Activated CD4-positive, alpha-beta memory T cell treated with anti-CD3 and anti-CD28 coated beads, Interleukin-2, amount 10 ng/mL, durations not matched to agents 7 days and 5 days (primary cell): ENCODE results near the gene PLD6. TPM values are rescaled to one million over a fixed set of nuclear protein-coding genes. Genes with fewer than 3 reads are reported as not detected.
"Not testable (repeated sequence)": the region's sequence is repeated elsewhere in the genome, so short reads cannot be mapped to it uniquely, and the experiment has no call there.

Experiments used
- CTCF ChIA-PET: fragments of 350-600 bp; sonication (Branson Sonifier 250); formaldehyde crosslinking; loops from one replicate; lab custom pipeline; 2021; ENCODE audit warnings: antibody characterized with exemption, inconsistent platforms; lab: Charles Lee
- POLR2A ChIA-PET: fragments of 350-600 bp; sonication (Branson Sonifier 250); formaldehyde crosslinking; loops from one replicate; lab custom pipeline; 2021; ENCODE audit warnings: antibody characterized with exemption; lab: Charles Lee
- DNase-seq: peaks from one replicate; pipeline ENCODE4 v3.0.0-alpha.2; 2020
- H3K27ac Mint-ChIP-seq: one replicate; pipeline ENCODE4 v1.8.0; 2021; ENCODE audit warnings: mild to moderate bottlenecking, mixed read lengths
- H3K27me3 Mint-ChIP-seq: one replicate; pipeline ENCODE4 v1.8.0; 2021; ENCODE audit warnings: mixed read lengths
- H3K36me3 Mint-ChIP-seq: one replicate; pipeline ENCODE4 v1.8.0; 2021; ENCODE audit warnings: low read depth, mixed read lengths
- H3K4me1 Mint-ChIP-seq: one replicate; pipeline ENCODE4 v1.8.0; 2021; ENCODE audit warnings: mixed read lengths
- H3K4me3 Mint-ChIP-seq: one replicate; pipeline ENCODE4 v1.8.0; 2021; ENCODE audit warnings: mild to moderate bottlenecking, mixed read lengths
- H3K9me3 Mint-ChIP-seq: one replicate; pipeline ENCODE4 v1.8.0; 2021; ENCODE audit warnings: mixed read lengths
- total RNA-seq, 2 experiments: library from RNA; stranded (reverse); gene quantifications; one replicate each; pipeline ENCODE4 v1.2.3, GENCODE V29; 2021

PLD6 gene
- total RNA-seq, 2 experiments from 2014 or later: 6.3 to 6.6 TPM

DNA sequence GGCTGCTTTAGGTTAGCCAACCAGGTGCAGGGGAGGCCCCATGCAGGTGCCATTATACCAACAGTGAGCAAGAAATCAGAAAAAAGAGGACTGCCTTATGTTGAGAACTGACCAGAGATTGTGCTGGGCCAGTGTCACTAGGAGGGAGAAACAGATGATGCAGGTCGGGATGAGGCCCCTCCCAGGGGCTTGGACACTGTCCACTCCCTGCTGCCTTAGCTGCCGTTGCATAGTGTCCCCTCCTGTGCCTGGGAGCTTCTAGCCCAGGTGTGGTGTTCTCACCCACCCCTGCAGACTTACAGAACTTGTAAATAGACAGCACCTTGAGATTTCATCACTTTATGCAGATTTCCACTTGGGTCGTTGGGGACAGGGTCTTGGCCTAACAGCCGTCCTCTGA is 36.7 kb downstream of the PLD6 start:
- Mint-ChIP-seq H3K9me3 (no peaks in the 10 kb centered on the region), H3K27ac (no peak overlapping the region), H3K27me3 (no peaks in the 10 kb centered on the region), H3K4me3 (no peak overlapping the region), H3K4me1 (peaks cover 46% of the 10 kb centered on the region), H3K36me3 (peaks cover 59% of the 10 kb centered on the region)
- ChIA-PET CTCF (no interaction called here), POLR2A (no interaction called here)
- no peak for DNase-seq

- DNase-seq: no peak
- ChIA-PET POLR2A (interaction anchor here (1.0 to 1.1 kb wide), 2 partner anchors 12 to 16 kb away, joined by 3 to 4 read pairs; no protein-coding TSS in a partner anchor), CTCF (no interaction called here)
- Mint-ChIP-seq H3K27me3 (no peaks in the 10 kb centered on the region), H3K36me3 (peaks cover 52% of the 10 kb centered on the region), H3K9me3 (no peaks in the 10 kb centered on the region), H3K27ac (peak overlapping the region; percentile 40), H3K4me3 (no peak overlapping the region), H3K4me1 (peaks cover 40% of the 10 kb centered on the region)
Measured at GRCh38 chr17:17168401-17168800, 37.7 kb downstream of the PLD6 start.

GRCh38 chr17:17167986-17168385 is 38.1 kb downstream of the PLD6 start:
- no peaks in the 10 kb centered on the region for H3K9me3 Mint-ChIP-seq
- DNase-seq: no peak
- H3K27ac Mint-ChIP-seq: peak overlapping the region; percentile 16
- H3K4me3 Mint-ChIP-seq: no peak overlapping the region
- H3K36me3 Mint-ChIP-seq: peaks cover 55% of the 10 kb centered on the region
- H3K27me3 Mint-ChIP-seq: no peaks in the 10 kb centered on the region
- CTCF ChIA-PET: no interaction called here
- peaks cover 36% of the 10 kb centered on the region for H3K4me1 Mint-ChIP-seq
- POLR2A ChIA-PET: interaction anchor here (0.8 to 1.1 kb wide), 3 partner anchors 12 to 113 kb away, joined by 3 to 4 read pairs (median 3); no protein-coding TSS in a partner anchor

- Mint-ChIP-seq H3K9me3 (no peaks in the 10 kb centered on the region), H3K27ac (no peak overlapping the region), H3K4me1 (peaks cover 30% of the 10 kb centered on the region), H3K4me3 (no peak overlapping the region), H3K36me3 (peaks cover 51% of the 10 kb centered on the region), H3K27me3 (no peaks in the 10 kb centered on the region)
- POLR2A ChIA-PET: interaction anchor here (0.7 to 0.8 kb wide), 3 partner anchors 8 to 113 kb away, joined by 3 read pairs; no protein-coding TSS in a partner anchor
- CTCF ChIA-PET: no interaction called here
- no peak for DNase-seq
Measured at GRCh38 chr17:17167356-17167755, 38.8 kb downstream of the PLD6 start.

DNA sequence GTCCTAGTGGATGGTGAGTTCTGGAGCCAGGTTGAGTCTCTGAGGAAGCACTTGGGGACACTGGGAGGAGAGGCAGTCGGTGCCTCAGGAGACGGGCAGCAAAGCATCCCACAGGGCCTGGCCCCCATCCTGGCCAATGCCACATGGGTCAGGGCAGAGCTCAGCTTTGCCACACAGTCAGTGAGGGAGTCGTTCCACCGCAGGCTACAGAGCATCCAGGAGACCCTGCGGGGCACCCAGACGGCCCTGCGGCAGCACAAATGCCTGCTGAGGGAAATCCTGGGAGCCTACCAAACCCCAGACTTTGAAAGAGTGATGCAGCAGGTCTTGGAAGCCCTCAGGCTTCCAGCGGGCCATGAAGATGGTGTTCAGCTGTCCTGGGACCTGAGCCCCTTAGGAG is 39.7 kb downstream of the PLD6 start:
- H3K36me3 Mint-ChIP-seq: peaks cover 46% of the 10 kb centered on the region
- H3K9me3 Mint-ChIP-seq: no peaks in the 10 kb centered on the region
- H3K27me3 Mint-ChIP-seq: no peaks in the 10 kb centered on the region
- DNase-seq: no peak
- ChIA-PET CTCF (no interaction called here), POLR2A (interaction anchor here (0.8 kb wide), 1 partner anchor 15 kb away, joined by 3 read pairs; no protein-coding TSS in a partner anchor)
- peaks cover 22% of the 10 kb centered on the region for H3K4me1 Mint-ChIP-seq
- no peak overlapping the region for H3K4me3 Mint-ChIP-seq
- no peak overlapping the region for H3K27ac Mint-ChIP-seq

DNA sequence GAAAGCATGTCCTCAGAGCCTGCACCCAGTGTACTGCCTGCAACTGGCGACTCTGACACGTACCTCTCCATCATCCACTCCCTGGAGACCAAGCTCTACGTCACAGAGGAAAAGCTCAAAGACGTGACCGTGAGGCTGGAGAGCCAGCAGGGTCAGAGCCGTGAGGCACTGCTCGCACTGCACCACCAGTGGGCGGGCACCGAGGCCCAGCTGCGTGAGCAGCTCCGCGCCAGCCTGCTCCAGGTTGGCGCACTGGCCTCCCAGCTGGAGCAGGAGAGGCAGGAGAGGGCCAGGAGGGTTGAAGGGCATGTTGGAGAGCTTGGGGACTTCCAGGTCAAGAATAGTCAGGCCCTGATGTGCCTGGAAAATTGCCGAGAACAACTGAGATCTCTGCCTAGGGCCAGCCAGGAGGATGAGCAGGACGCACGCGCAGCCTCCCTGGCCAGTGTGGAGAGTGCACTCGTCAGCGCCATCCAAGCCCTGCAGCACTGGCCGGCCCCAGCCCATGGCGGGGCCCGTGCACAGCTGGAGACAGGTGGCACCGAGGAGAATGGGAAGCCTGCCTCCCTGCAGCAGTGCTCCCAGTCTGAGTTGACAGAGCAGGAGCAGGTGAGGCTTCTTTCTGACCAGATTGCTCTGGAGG is 40.3 kb downstream of the PLD6 start:
- no peak overlapping the region for H3K4me3 Mint-ChIP-seq
- peaks cover 15% of the 10 kb centered on the region for H3K4me1 Mint-ChIP-seq
- no peaks in the 10 kb centered on the region for H3K9me3 Mint-ChIP-seq
- no peaks in the 10 kb centered on the region for H3K27me3 Mint-ChIP-seq
- H3K27ac Mint-ChIP-seq: no peak overlapping the region
- CTCF ChIA-PET: no interaction called here
- peaks cover 41% of the 10 kb centered on the region for H3K36me3 Mint-ChIP-seq
- POLR2A ChIA-PET: interaction anchor here (1.7 kb wide), 1 partner anchor 10 kb away, joined by 6 read pairs; no protein-coding TSS in a partner anchor
- DNase-seq: no peak

- CTCF ChIA-PET: no interaction called here
- Mint-ChIP-seq H3K4me3 (no peak overlapping the region), H3K4me1 (peaks cover 12% of the 10 kb centered on the region), H3K27ac (no peak overlapping the region), H3K27me3 (no peaks in the 10 kb centered on the region), H3K9me3 (no peaks in the 10 kb centered on the region), H3K36me3 (peaks cover 43% of the 10 kb centered on the region)
- POLR2A ChIA-PET: interaction anchor here (1.1 to 1.7 kb wide), 3 partner anchors 11 to 24 kb away, joined by 3 to 6 read pairs (median 3); no protein-coding TSS in a partner anchor
- DNase-seq: no peak
Measured at GRCh38 chr17:17164676-17165075, 41.5 kb downstream of the PLD6 start.

DNA sequence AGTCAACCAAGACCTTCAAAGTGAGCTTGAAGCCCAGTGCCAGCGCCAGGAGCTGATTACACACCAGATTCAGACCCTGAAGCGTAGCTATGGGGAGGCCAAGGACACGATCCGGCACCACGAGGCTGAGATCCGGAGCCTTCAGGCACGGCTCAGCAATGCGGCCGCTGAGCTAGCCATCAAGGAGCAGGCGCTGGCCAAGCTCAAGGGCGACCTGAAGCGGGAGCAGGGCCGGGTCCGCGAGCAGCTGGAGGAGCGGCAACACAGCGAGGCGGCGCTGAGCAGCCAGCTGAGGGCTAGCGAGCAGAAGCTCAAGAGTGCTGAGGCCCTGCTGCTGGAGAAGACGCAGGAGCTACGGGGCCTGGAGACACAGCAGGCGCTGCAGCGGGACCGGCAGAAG is 42.0 kb downstream of the PLD6 start:
- H3K4me1 Mint-ChIP-seq: peaks cover 11% of the 10 kb centered on the region
- no peaks in the 10 kb centered on the region for H3K9me3 Mint-ChIP-seq
- no peak overlapping the region for H3K4me3 Mint-ChIP-seq
- no peaks in the 10 kb centered on the region for H3K27me3 Mint-ChIP-seq
- POLR2A ChIA-PET: interaction anchor here (1.1 to 1.7 kb wide), 3 partner anchors 12 to 24 kb away, joined by 3 to 6 read pairs (median 3); no protein-coding TSS in a partner anchor
- CTCF ChIA-PET: interaction anchor here (0.7 to 1.2 kb wide), 2 partner anchors 22 to 207 kb away, joined by 3 to 4 read pairs; no protein-coding TSS in a partner anchor
- DNase-seq: no peak
- no peak overlapping the region for H3K27ac Mint-ChIP-seq
- H3K36me3 Mint-ChIP-seq: peaks cover 47% of the 10 kb centered on the region

GRCh38 chr17:17161759-17162158 is 44.4 kb downstream of the PLD6 start:
- peaks cover 44% of the 10 kb centered on the region for H3K36me3 Mint-ChIP-seq
- CTCF ChIA-PET: interaction anchor here (0.7 to 1.1 kb wide), 2 partner anchors 20 to 46 kb away, joined by 3 read pairs; no protein-coding TSS in a partner anchor
- H3K27me3 Mint-ChIP-seq: no peaks in the 10 kb centered on the region
- no peaks in the 10 kb centered on the region for H3K4me1 Mint-ChIP-seq
- H3K9me3 Mint-ChIP-seq: no peaks in the 10 kb centered on the region
- POLR2A ChIA-PET: no interaction called here
- no peak overlapping the region for H3K4me3 Mint-ChIP-seq
- DNase-seq: no peak
- H3K27ac Mint-ChIP-seq: no peak overlapping the region

DNA sequence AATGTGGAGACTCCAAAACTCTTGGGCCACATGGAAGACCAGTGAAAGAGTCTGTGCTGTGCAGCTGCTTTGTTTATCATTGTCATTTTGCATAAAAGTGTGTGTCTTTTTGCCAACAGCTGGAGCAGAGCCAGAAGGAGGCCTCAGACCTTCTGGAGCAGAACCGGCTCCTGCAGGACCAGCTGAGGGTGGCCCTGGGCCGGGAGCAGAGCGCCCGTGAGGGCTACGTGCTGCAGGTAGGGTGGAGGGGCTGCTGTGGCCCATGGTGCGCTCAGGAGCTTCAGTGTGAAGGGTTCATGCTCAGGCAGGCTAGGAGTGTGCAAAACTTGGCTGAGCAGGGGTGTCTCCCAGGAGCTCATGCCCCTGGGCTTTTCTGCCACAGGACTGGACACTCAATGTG is 45.0 kb downstream of the PLD6 start:
- Mint-ChIP-seq H3K4me3 (no peak overlapping the region), H3K9me3 (no peaks in the 10 kb centered on the region), H3K27me3 (no peaks in the 10 kb centered on the region), H3K36me3 (peaks cover 44% of the 10 kb centered on the region), H3K27ac (no peak overlapping the region), H3K4me1 (no peaks in the 10 kb centered on the region)
- POLR2A ChIA-PET: no interaction called here
- DNase-seq: no peak
- CTCF ChIA-PET: interaction anchor here (1.1 kb wide), 1 partner anchor 19 kb away, joined by 3 read pairs; no protein-coding TSS in a partner anchor

- no peak for DNase-seq
- H3K36me3 Mint-ChIP-seq: peaks cover 44% of the 10 kb centered on the region
- no peaks in the 10 kb centered on the region for H3K27me3 Mint-ChIP-seq
- peaks cover 13% of the 10 kb centered on the region for H3K4me1 Mint-ChIP-seq
- no peaks in the 10 kb centered on the region for H3K9me3 Mint-ChIP-seq
- peak overlapping the region; percentile 14 for H3K27ac Mint-ChIP-seq
- POLR2A ChIA-PET: interaction anchor here (1.2 kb wide), 1 partner anchor 11 kb away, joined by 4 read pairs; no protein-coding TSS in a partner anchor
- CTCF ChIA-PET: no interaction called here
- no peak overlapping the region for H3K4me3 Mint-ChIP-seq
Measured at GRCh38 chr17:17159571-17159970, 46.6 kb downstream of the PLD6 start.

GRCh38 chr17:17158506-17158905 is 47.6 kb downstream of the PLD6 start:
- Mint-ChIP-seq H3K4me1 (peaks cover 24% of the 10 kb centered on the region), H3K36me3 (peaks cover 51% of the 10 kb centered on the region)
- H3K27me3 Mint-ChIP-seq, CTCF ChIA-PET, H3K4me3 Mint-ChIP-seq, H3K27ac Mint-ChIP-seq, POLR2A ChIA-PET, DNase-seq, H3K9me3 Mint-ChIP-seq: not testable (repeated sequence)

GRCh38 chr17:17157041-17157440 is 49.1 kb downstream of the PLD6 start:
- no peak for DNase-seq
- no peaks in the 10 kb centered on the region for H3K9me3 Mint-ChIP-seq
- CTCF ChIA-PET: no interaction called here
- no peaks in the 10 kb centered on the region for H3K27me3 Mint-ChIP-seq
- peaks cover 54% of the 10 kb centered on the region for H3K36me3 Mint-ChIP-seq
- H3K4me3 Mint-ChIP-seq: no peak overlapping the region
- POLR2A ChIA-PET: interaction anchor here (1.0 to 3.2 kb wide), 3 partner anchors 16 to 79 kb away, joined by 3 to 15 read pairs (median 11); no protein-coding TSS in a partner anchor
- H3K27ac Mint-ChIP-seq: no peak overlapping the region
- H3K4me1 Mint-ChIP-seq: peaks cover 37% of the 10 kb centered on the region
